Measurements from ENCODE around the gene IGF2.

DNA sequence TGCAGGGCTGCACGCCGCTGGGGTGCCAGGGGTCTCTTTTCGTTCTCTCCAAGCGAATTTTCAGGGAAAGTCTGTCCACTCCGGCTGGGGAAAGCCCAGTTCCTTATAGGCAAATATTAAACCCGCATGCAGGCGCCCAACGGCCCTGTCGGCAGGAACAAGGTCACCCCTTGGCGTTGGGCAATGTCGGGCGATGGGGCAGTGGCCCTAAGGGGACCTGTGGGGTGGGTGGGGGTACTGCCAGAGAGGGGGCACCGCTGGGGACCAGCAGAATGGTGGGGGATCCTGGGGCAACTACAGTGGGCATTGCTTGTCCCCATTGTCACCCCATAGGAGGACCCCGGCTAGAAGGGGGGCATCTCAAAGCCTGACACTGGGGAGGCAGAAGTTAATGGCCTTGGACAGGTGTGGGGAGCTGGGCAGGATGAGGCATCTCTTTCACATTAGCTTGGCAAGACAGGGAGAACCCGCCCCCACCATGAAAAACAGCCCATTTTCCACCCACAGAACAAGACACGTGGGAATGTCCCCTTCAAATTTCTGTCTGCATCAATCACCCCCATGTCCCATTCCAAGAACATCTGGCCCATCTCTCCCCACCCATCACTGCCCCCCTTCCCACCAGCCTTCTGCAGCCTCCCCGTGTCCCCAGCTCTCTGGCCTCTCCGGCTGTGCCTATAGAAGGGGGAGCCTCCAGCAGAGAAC is 5.5 kb upstream of the IGF2 start:
- no peak for TF ChIP-seq ZNF24 (tag by site-specific recombination; IDR thresholded peaks at IDR 0.05)
- no peak for TF ChIP-seq ZNF704 (tag by site-specific recombination; IDR thresholded peaks at IDR 0.05)
- TF ChIP-seq, protein P1, sequence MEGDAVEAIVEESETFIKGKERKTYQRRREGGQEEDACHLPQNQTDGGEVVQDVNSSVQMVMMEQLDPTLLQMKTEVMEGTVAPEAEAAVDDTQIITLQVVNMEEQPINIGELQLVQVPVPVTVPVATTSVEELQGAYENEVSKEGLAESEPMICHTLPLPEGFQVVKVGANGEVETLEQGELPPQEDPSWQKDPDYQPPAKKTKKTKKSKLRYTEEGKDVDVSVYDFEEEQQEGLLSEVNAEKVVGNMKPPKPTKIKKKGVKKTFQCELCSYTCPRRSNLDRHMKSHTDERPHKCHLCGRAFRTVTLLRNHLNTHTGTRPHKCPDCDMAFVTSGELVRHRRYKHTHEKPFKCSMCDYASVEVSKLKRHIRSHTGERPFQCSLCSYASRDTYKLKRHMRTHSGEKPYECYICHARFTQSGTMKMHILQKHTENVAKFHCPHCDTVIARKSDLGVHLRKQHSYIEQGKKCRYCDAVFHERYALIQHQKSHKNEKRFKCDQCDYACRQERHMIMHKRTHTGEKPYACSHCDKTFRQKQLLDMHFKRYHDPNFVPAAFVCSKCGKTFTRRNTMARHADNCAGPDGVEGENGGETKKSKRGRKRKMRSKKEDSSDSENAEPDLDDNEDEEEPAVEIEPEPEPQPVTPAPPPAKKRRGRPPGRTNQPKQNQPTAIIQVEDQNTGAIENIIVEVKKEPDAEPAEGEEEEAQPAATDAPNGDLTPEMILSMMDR (tag by site-specific recombination; IDR thresholded peaks at IDR 0.05): no peak
- TF ChIP-seq TCF7L2 (IDR thresholded peaks at IDR 0.05; ENCODE audit: borderline replicate concordance, low read depth, low read length): no peak
- TF ChIP-seq ZNF398 (tag by site-specific recombination; IDR thresholded peaks at IDR 0.05): no peak
- TF ChIP-seq ZNF138 (tag by site-specific recombination; IDR thresholded peaks at IDR 0.05; ENCODE audit: borderline replicate concordance): no peak

Data from HEK293 (cell line).